ENCODE measurements around the gene FCAMR.

The FCAMR gene

DNA sequence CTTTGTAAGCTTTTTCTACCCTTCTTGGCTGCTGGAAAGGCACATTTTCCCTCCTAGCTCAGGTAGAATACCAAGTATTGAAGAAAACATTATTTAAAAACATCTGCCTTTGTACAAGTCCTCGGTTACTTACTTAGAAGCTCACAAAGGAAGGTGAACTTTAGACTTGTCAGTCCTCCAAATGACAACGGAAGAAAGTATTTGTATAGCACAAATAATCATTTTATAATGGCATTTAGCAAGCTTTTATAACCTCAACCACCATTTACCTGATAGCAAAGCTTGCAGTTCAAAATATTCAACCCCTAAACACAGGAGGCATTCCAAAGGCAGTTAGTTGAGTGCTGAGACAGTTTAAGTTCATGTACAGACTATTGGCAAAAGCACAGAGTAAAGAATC is 2.5 kb upstream of the FCAMR start:
- TF ChIP-seq, protein P1, sequence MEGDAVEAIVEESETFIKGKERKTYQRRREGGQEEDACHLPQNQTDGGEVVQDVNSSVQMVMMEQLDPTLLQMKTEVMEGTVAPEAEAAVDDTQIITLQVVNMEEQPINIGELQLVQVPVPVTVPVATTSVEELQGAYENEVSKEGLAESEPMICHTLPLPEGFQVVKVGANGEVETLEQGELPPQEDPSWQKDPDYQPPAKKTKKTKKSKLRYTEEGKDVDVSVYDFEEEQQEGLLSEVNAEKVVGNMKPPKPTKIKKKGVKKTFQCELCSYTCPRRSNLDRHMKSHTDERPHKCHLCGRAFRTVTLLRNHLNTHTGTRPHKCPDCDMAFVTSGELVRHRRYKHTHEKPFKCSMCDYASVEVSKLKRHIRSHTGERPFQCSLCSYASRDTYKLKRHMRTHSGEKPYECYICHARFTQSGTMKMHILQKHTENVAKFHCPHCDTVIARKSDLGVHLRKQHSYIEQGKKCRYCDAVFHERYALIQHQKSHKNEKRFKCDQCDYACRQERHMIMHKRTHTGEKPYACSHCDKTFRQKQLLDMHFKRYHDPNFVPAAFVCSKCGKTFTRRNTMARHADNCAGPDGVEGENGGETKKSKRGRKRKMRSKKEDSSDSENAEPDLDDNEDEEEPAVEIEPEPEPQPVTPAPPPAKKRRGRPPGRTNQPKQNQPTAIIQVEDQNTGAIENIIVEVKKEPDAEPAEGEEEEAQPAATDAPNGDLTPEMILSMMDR (IDR thresholded peaks at IDR 0.05; ENCODE audit: low read depth, low read length), result no peak
- H3K4me3 ChIP-seq (replicated peaks in 1 of 2; ENCODE audit: low read depth in 2 of 2, low read length in 2 of 2), result no peak overlapping the region
- DNase-seq (ENCODE audit: low read depth in 2 of 2), result no peak

DNA sequence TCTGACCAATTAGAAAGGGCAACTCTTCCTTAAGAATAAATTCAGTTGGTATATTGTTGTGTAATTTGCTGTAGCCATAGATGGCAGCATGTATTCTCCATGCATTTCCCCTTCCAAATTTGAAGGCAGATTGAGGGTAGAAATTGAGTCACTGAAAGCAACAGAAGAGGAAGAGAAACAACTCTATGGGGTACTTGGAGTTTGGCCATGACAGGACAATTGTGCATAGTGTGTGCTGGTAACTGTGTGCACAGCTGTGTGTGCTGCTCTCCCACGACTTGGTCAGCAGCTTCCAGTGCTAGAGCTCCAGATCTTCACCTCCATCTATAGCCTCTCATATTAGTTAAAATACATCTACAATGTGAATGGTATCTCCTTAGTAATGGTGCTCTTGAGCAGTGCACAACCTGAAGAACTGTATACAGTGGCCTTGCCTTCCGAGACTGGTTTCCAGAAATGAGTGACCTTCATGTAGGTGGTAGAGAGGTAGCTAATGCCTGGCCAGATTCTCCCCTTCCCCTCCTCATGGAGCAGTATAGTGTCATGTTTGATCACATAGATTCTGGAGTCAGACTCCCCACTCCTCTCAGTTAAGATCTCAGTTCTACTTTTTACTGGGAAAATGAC is 882 bp upstream of the FCAMR start:
- no peak overlapping the region for H3K4me3 ChIP-seq (replicated peaks in 1 of 2; ENCODE audit: low read depth in 2 of 2, low read length in 2 of 2)
- TF ChIP-seq, protein P1 (IDR thresholded peaks at IDR 0.05; ENCODE audit: low read depth, low read length), result no peak
- DNase-seq (ENCODE audit: low read depth in 2 of 2), result no peak

DNA sequence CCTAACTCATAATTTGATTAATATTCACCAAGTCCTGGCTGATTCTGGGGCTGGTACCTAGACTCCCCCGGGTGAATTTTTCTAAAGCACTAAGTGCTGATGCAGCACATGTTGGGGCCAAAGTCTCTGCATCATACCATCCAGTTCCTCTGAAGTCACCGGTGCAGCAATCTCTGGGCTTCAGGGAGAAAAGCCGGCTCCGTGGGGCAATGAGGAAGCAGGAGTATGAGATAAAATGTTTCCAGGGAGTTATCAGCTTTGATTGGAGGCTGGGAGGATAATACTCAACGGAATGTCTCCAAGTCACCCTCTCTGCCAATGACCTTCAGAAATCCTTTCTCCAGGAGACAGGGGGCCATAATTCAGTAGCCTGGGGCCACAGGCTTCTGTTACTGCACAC is 1.2 kb downstream of the FCAMR start:
- TF ChIP-seq, protein P1 (IDR thresholded peaks at IDR 0.05; ENCODE audit: low read depth, low read length), result no peak
- DNase-seq (ENCODE audit: low read depth in 2 of 2), result no peak
- no peak overlapping the region for H3K4me3 ChIP-seq (replicated peaks in 1 of 2; ENCODE audit: low read depth in 2 of 2, low read length in 2 of 2)

DNA sequence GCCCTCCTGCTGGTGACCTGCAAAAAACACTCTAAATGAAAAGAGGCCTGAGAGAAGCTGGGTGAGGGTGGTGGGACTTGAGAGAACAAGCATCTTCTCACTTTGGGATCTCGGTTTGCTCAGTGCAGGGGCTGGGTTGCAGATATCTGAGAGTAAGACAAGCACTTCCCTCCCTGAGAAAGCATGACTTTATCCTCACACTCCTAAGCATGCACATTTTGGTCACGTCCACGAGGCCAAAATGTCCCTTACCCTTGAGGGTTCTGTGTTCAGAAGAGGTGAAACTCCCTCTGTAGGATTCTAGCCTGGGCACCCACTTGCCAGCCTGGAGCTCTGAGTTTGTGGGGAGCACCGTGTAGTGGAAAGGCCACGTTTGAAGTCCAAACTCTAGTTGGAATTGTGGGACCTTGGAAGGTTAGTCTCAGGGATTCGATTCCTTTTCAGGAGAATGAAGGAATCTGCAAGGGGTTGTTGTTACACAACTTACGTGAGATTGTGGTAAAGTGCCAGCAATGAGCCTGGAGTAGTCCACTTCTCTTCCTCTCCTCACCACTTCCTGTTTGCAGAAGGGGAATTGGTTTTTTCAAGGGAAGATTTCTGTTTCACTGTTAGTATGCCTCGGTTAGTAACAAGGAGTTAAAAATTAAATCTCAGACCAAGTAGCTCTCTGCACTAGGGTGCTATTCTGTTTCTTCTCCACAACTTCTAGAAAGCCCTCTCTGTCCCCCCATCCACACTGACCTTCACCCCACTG is 3.0 kb downstream of the FCAMR start:
- TF ChIP-seq, protein P1 (IDR thresholded peaks at IDR 0.05; ENCODE audit: low read depth, low read length), result no peak
- H3K4me3 ChIP-seq (replicated peaks in 1 of 2; ENCODE audit: low read depth in 2 of 2, low read length in 2 of 2), result no peak overlapping the region
- DNase-seq (ENCODE audit: low read depth in 2 of 2), result peak; percentile 35 to 55

DNA sequence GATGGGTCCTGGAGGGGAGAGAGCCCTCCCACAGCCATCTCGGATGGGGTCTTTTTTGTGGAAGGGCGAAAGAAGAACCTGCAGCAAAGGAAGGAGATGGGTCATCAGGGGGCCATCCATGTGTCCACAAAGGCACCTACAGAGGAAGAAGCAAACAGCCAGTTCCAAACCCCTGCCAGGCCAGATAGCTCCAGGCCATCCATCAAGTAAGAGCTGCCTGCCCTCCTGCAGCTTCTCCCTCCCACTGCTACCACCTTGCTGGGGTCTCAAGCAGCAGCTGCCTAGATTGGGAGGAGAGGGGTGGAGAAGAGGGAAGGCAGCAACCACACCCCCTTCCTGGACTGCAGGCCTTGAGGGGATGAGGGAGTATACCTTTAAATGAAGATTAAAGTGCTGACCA is 4.5 kb downstream of the FCAMR start:
- TF ChIP-seq, protein P1 (IDR thresholded peaks at IDR 0.05; ENCODE audit: low read depth, low read length), result no peak
- DNase-seq (ENCODE audit: low read depth in 2 of 2), result no peak
- H3K4me3 ChIP-seq (replicated peaks in 1 of 2; ENCODE audit: low read depth in 2 of 2, low read length in 2 of 2), result no peak overlapping the region

DNA sequence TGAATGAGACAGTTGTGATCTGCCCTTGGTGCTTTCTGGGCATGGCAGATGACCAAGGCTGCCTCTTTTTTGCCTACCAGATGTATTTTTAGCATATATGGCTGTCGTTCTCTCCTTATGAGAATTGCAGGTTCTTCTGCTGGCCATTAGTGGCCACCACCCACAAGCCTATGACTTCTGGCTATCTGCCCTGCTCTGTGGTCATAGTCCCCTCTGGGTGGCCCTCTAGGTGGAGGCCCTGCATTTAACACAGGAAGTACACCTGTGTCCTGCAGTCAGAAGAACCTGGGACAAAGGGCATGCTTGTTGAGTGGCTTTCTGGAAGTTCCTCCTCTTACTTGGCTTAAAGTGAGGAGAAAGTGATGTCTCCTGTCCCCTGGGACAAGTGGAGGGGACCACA is 6.5 kb downstream of the FCAMR start:
- no peak overlapping the region for H3K4me3 ChIP-seq (replicated peaks in 1 of 2; ENCODE audit: low read depth in 2 of 2, low read length in 2 of 2)
- TF ChIP-seq, protein P1 (IDR thresholded peaks at IDR 0.05; ENCODE audit: low read depth, low read length), result no peak
- DNase-seq (ENCODE audit: low read depth in 2 of 2), result no peak
